Endothelial cell of umbilical vein (primary cell): ENCODE data around the gene SMAD5. TPM values are rescaled to one million over a fixed set of nuclear protein-coding genes. Genes with fewer than 3 reads are reported as not detected.
A peak's percentile ranks its signal among the peaks of the same experiment; 100 is the strongest.

Experiments used
- BruUV-seq: library from RNA; stranded (reverse); fragments of 400-500 nt; replicated peaks from 2 replicates; lab custom pipeline; 2021; lab: Mats Ljungman, UMichigan
- CTCF ChIA-PET: fragments of 300-600, 350-600 bp; sonication (Branson Sonifier 250); formaldehyde crosslinking; loops from one replicate; lab custom pipeline; 2021; ENCODE audit warnings: antibody characterized with exemption, inconsistent platforms; lab: Charles Lee
- POLR2A ChIA-PET: fragments of 300-600, 350-600 bp; sonication (Branson Sonifier 250); formaldehyde crosslinking; loops from one replicate; lab custom pipeline; 2021; ENCODE audit warnings: antibody characterized with exemption, inconsistent platforms; lab: Charles Lee
- DNase-seq: peaks from one replicate; pipeline ENCODE4 v3.0.0-alpha.2; 2011; ENCODE audit warnings: low read depth, low spot score
- FAIRE-seq: peaks from 2 replicates; lab custom pipeline; 2011; peaks lifted over from hg19 to GRCh38; lab: Jason Lieb, UNC
- H2AFZ ChIP-seq: 2 replicates; pipeline ENCODE4 v1.6.0; 2012; ENCODE audit warnings: low read depth, low read length, control low read depth, inconsistent platforms
- H3K27ac ChIP-seq: 2 replicates; pipeline ENCODE4 v1.5.1; 2011; ENCODE audit warnings: low read depth, mild to moderate bottlenecking, control low read depth, low read length, moderate library complexity; ENCODE audit not compliant: insufficient read depth
- H3K27me3 ChIP-seq, 2 experiments: 2 replicates each; pipeline versions ENCODE4 v1.6.0 to v1.6.1; 2011; ENCODE audit warnings: low read length in 2 of 2, mixed read lengths in 1 of 2; ENCODE audit not compliant: control insufficient read depth in 2 of 2, insufficient read depth in 2 of 2
- H3K36me3 ChIP-seq, 2 experiments: 2 replicates in 1 of 2; 3 replicates in 1 of 2; pipeline ENCODE4 v1.5.1; 2011; ENCODE audit warnings: low read length in 2 of 2, mild to moderate bottlenecking in 1 of 2, moderate library complexity in 1 of 2; ENCODE audit not compliant: control insufficient read depth in 2 of 2, insufficient read depth in 2 of 2; ENCODE audit errors: extremely low read depth in 1 of 2
- H3K4me1 ChIP-seq: 3 replicates; pipeline ENCODE4 v1.5.1; 2011; ENCODE audit warnings: mild to moderate bottlenecking, low read length; ENCODE audit not compliant: control insufficient read depth, insufficient read depth; ENCODE audit errors: extremely low read depth
- H3K4me2 ChIP-seq: 2 replicates; pipeline ENCODE4 v1.6.1; 2011; ENCODE audit warnings: low read length, control low read depth, mixed read lengths; ENCODE audit not compliant: insufficient read depth
- H3K4me3 ChIP-seq, 3 experiments: fragments of 200-600 bp in 1 of 3; sonication (generic), shearing (Covaris generic) in 1 of 3; replicated peaks in 1 of 3; 2 replicates each; pipeline ENCODE4 v1.5.1; 2011 to 2016; ENCODE audit warnings: control low read depth in 3 of 3, low read length in 3 of 3, mild to moderate bottlenecking in 2 of 3, inconsistent platforms in 1 of 3, low read depth in 1 of 3, moderate library complexity in 1 of 3; ENCODE audit not compliant: insufficient read depth in 1 of 3
- H3K79me2 ChIP-seq: 2 replicates; pipeline ENCODE4 v1.6.0; 2012; ENCODE audit warnings: low read length, inconsistent platforms; ENCODE audit not compliant: control insufficient read depth, insufficient read depth
- H3K9ac ChIP-seq: replicated peaks from 2 replicates; pipeline ENCODE3; 2011; ENCODE audit warnings: low read length, control low read depth; ENCODE audit not compliant: insufficient read depth; ENCODE audit errors: extremely low read depth
- H3K9me1 ChIP-seq: replicated peaks from 3 replicates; pipeline ENCODE4 v1.6.0; 2011; ENCODE audit warnings: mild to moderate bottlenecking, low read length; ENCODE audit not compliant: control insufficient read depth, insufficient read depth; ENCODE audit errors: extremely low read depth
- H3K9me3 ChIP-seq: replicated peaks from 2 replicates; pipeline ENCODE4 v1.5.1; 2012; ENCODE audit warnings: low read length, inconsistent platforms; ENCODE audit not compliant: control insufficient read depth, insufficient read depth
- H4K20me1 ChIP-seq: replicated peaks from 2 replicates; pipeline ENCODE3; 2011; ENCODE audit warnings: mild to moderate bottlenecking, low read length; ENCODE audit not compliant: control insufficient read depth, insufficient read depth; ENCODE audit errors: extremely low read depth
- FOS ChIP-seq: IDR thresholded peaks from 2 replicates; pipeline ENCODE4 v1.6.1; 2011; ENCODE audit warnings: mild to moderate bottlenecking, low read length, moderate library complexity, borderline replicate concordance; ENCODE audit not compliant: insufficient read depth
- JUN ChIP-seq: IDR thresholded peaks from 2 replicates; pipeline ENCODE4 v1.6.1; 2011; ENCODE audit warnings: borderline replicate concordance, low read depth; ENCODE audit not compliant: insufficient read length, insufficient read depth
- MYC ChIP-seq: IDR thresholded peaks from one replicate; pipeline ENCODE4 v1.6.1; 2011; ENCODE audit warnings: mild to moderate bottlenecking, low read depth, low read length
- POLR2A ChIP-seq: IDR thresholded peaks from 2 replicates; pipeline ENCODE4 v1.6.1; 2012; ENCODE audit warnings: low read depth, mild to moderate bottlenecking, control low read depth, low read length
- dilution Hi-C: fragments of 300-500 bp; cut with MboI; formaldehyde crosslinking; loops from one replicate; pipeline ENCODE4 v1.15.0; 2019; ENCODE audit warnings: low sequenced_read_pairs; ENCODE audit not compliant: extremely low pct_ligation_motif_present
- intact Hi-C: fragments of 100-400 bp; cut with micrococcal nuclease; formaldehyde crosslinking; loops from one replicate; pipeline ENCODE4 v1.10.0; 2022
- polyA plus RNA-seq, 4 experiments: library from polyadenylated mRNA; depleted of rRNA in 3 of 4; stranded (reverse) in 3 of 4; unstranded in 1 of 4; fragments of >200 nt; gene quantifications; 2 replicates each; pipeline versions ENCODE4 v1.2.1 to v1.2.3, GENCODE V29; 2011 to 2012; ENCODE audit warnings: missing spikeins in 1 of 4
- total RNA-seq: library from RNA; stranded (reverse); gene quantifications from 2 replicates; pipeline ENCODE4 v1.2.3, GENCODE V29; 2021
- TF ChIP-seq, protein P1 (sequence below): IDR thresholded peaks from 2 replicates; pipeline ENCODE4 v1.6.1; 2011; ENCODE audit not compliant: insufficient read depth, insufficient read length

Gene SMAD5
- total and polyA plus RNA-seq, 2 donors (not counting 3 experiments of a cell fraction or from before 2014, with no cell fraction given), result 26.0 to 66.0 TPM

DNA sequence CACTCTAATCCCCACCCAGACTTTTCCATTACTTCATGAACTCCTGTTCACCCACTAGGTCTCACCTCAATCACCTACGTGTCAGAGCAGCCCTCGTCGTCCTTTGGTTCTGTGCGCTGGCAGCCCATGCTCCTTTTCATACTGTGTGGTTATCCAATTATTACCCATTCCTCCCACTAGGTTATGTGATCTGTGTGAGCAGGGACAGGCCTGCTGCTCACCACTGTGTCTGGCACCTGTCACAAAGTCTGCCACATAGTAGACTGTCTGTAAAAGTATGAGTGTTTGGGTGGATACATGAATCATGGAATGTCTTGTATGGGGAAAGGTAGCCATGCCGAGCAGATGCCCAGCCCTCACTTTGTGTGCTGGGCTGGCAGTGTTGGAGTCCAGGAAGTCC lies 12.1 kb upstream of the SMAD5 start:
- Histone ChIP-seq H3K4me1 (peaks cover 3% of the 10 kb centered on the region), H3K36me3 (no peaks in the 10 kb centered on the region), H3K27ac (no peak overlapping the region), H3K9ac (no peak overlapping the region), H3K9me3 (no peaks in the 10 kb centered on the region), H3K9me1 (no peaks in the 10 kb centered on the region), H2AFZ (no peak overlapping the region), H3K27me3 (peaks cover 5 to 7% of the 10 kb centered on the region in 2 experiments), H3K4me2 (no peak overlapping the region), H3K4me3 (no peak overlapping the region), H3K79me2 (no peaks in the 10 kb centered on the region), H4K20me1 (no peaks in the 10 kb centered on the region)
- no TSS peak for BruUV-seq
- intact Hi-C loops (no loop called here), dilution Hi-C loops (no loop called here)
- FAIRE-seq, result no peak
- ChIA-PET CTCF (no interaction called here), POLR2A (no interaction called here)
- TF ChIP-seq POLR2A (no peak), MYC (no peak), JUN (no peak), FOS (no peak)
- TF ChIP-seq, protein P1, sequence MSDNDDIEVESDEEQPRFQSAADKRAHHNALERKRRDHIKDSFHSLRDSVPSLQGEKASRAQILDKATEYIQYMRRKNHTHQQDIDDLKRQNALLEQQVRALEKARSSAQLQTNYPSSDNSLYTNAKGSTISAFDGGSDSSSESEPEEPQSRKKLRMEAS, result no peak
- DNase-seq, result no peak

DNA sequence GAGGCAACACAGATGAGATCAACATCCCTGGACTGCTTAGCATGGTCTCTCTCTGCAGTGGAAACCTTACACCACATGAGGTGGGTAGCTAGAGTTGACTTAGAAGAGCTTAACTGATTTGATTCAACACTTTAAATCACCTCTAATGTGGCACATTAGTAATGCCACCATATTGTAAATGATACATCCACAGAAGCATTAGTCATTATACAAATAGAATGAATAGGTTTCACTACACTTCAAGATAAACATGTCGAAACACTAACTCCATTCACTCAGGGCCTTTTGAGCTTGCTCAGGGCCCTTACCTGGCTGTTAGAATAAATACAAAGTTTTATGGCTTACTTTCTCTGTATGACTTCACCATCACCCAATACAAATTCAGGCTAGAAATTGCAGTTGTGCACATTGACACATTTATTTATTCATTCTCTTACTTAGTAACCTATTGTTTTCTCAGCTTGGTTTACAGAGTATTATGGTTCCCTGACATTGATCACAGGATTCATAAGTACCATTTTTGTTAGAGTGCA lies 9.3 kb upstream of the SMAD5 start:
- no peak overlapping the region for H2AFZ ChIP-seq
- intact Hi-C loops (no loop called here), dilution Hi-C loops (no loop called here)
- H3K27me3 ChIP-seq, result peaks cover 14 to 23% of the 10 kb centered on the region in 2 experiments
- no peak overlapping the region for H3K4me3 ChIP-seq
- no peak overlapping the region for H3K9ac ChIP-seq
- TF ChIP-seq FOS, result peak; percentile 38
- TF ChIP-seq POLR2A, result no peak
- no peaks in the 10 kb centered on the region for H3K9me1 ChIP-seq
- no peaks in the 10 kb centered on the region for H3K9me3 ChIP-seq
- no peak overlapping the region for H3K4me2 ChIP-seq
- FAIRE-seq (no peak), DNase-seq (no peak)
- no peak overlapping the region for H3K27ac ChIP-seq
- POLR2A ChIA-PET, result no interaction called here
- CTCF ChIA-PET, result interaction anchor here (1.3 kb wide), 1 partner anchor 11 kb away, joined by 4 read pairs; no protein-coding TSS in a partner anchor
- H3K79me2 ChIP-seq, result no peaks in the 10 kb centered on the region
- no peaks in the 10 kb centered on the region for H3K36me3 ChIP-seq
- H3K4me1 ChIP-seq, result no peaks in the 10 kb centered on the region
- H4K20me1 ChIP-seq, result no peaks in the 10 kb centered on the region
- BruUV-seq, result no TSS peak
